RWPE2 (cell line): ENCODE data around the gene PRIM2.
"Not testable (repeated sequence)": the region's sequence is repeated elsewhere in the genome, so short reads cannot be mapped to it uniquely, and the experiment has no call there.

Source experiments
- ATAC-seq: fragments of 200-7000 bp; cut with Tn5 transposase; 3 replicates; pipeline ENCODE4 v1.9.1; 2021; ENCODE audit warnings: low read depth
- DNase-seq: peaks from one replicate; pipeline ENCODE4 v3.0.0-alpha.2; 2020; ENCODE audit warnings: low spot score
- H3K27ac ChIP-seq: fragments of 450-650 bp; 2 replicates; pipeline ENCODE4 v1.5.1; 2017; ENCODE audit warnings: mild to moderate bottlenecking; ENCODE audit not compliant: poor library complexity, severe bottlenecking
- H3K27me3 ChIP-seq: fragments of 250-450 bp; sonication (Bioruptor Pico); 2 replicates; pipeline ENCODE4 v1.5.1; 2021; ENCODE audit warnings: mild to moderate bottlenecking, moderate library complexity; ENCODE audit not compliant: insufficient read depth, poor library complexity, severe bottlenecking
- H3K36me3 ChIP-seq: fragments of 250-450 bp; sonication (Bioruptor Pico); 2 replicates; pipeline ENCODE4 v1.5.1; 2020; ENCODE audit warnings: low read depth, mild to moderate bottlenecking, moderate library complexity
- H3K4me1 ChIP-seq: fragments of 250-450 bp; sonication (Bioruptor Pico); 2 replicates; pipeline ENCODE4 v1.5.1; 2021; ENCODE audit warnings: mild to moderate bottlenecking, moderate library complexity; ENCODE audit not compliant: insufficient read depth, poor library complexity, severe bottlenecking
- H3K4me3 ChIP-seq: fragments of 250-450 bp; sonication (Bioruptor Pico); 2 replicates; pipeline ENCODE4 v1.5.1; 2021; ENCODE audit warnings: mild to moderate bottlenecking, moderate library complexity; ENCODE audit not compliant: severe bottlenecking
- H3K9me3 ChIP-seq: fragments of 250-450 bp; sonication (Bioruptor Pico); 2 replicates; pipeline ENCODE4 v1.5.1; 2021; ENCODE audit warnings: mild to moderate bottlenecking, moderate library complexity; ENCODE audit not compliant: severe bottlenecking
- CTCF ChIP-seq: fragments of 450-650 bp; IDR thresholded peaks from one replicate; pipeline ENCODE4 v1.5.1; 2017; ENCODE audit warnings: mild to moderate bottlenecking, moderate library complexity; ENCODE audit not compliant: poor library complexity, severe bottlenecking

Gene PRIM2

DNA sequence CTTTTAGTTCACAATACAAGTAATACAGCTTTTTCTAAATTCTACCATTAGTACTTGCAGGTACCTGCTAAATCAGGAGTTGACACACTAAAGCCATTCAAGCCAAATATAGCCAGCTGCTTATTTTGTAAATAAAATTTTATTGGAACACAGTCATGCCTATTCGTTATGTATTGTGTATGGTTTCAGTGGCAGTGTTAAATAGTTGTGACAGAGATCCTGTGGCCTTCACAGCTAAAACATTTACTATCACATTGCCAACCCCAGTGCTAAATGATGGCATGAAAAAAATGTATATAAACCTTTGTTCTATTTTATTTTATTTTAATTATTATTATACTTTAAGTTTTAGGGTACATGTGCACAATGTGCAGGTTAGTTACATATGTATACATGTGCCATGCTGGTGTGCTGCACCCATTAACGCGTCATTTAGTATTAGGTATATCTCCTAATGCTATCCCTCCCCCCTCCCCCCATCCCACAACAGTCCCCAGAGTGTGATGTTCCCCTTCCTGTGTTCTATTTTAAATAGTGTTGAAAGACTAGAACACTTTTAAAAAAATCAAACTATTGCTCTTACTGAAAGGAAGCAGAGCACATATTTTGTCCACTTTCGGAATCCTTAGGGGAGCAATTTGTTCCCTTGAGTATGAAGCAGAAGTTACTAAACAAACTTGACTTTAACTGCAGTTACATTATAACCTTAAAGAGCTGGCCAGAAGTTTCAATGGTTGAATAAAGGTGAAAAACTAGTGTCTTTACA is 115.7 kb downstream of the PRIM2 start:
- no peaks in the 10 kb centered on the region for H3K27me3 ChIP-seq
- no peaks in the 10 kb centered on the region for H3K9me3 ChIP-seq
- TF ChIP-seq CTCF = no peak
- no peak overlapping the region for H3K4me3 ChIP-seq
- no peaks in the 10 kb centered on the region for H3K36me3 ChIP-seq
- ATAC-seq (no peak), DNase-seq (no peak)
- peak overlapping the region; percentile 79 for H3K27ac ChIP-seq
- peaks cover 38% of the 10 kb centered on the region for H3K4me1 ChIP-seq

GRCh38 chr6:57433790-57434189 is 116.4 kb downstream of the PRIM2 start:
- not testable (repeated sequence) for H3K9me3 ChIP-seq, H3K27me3 ChIP-seq, DNase-seq, H3K36me3 ChIP-seq, ATAC-seq, H3K4me3 ChIP-seq
- peak overlapping the region; percentile 79 for H3K27ac ChIP-seq
- peaks cover 38% of the 10 kb centered on the region for H3K4me1 ChIP-seq

GRCh38 chr6:57434944-57435343 is 117.5 kb downstream of the PRIM2 start:
- peak; percentile 55 for ATAC-seq
- H3K27me3 ChIP-seq = no peaks in the 10 kb centered on the region
- TF ChIP-seq CTCF = no peak
- peak overlapping the region; percentile 79 for H3K27ac ChIP-seq
- H3K9me3 ChIP-seq = no peaks in the 10 kb centered on the region
- peaks cover 38% of the 10 kb centered on the region for H3K4me1 ChIP-seq
- no peaks in the 10 kb centered on the region for H3K36me3 ChIP-seq
- DNase-seq = no peak
- no peak overlapping the region for H3K4me3 ChIP-seq

DNA sequence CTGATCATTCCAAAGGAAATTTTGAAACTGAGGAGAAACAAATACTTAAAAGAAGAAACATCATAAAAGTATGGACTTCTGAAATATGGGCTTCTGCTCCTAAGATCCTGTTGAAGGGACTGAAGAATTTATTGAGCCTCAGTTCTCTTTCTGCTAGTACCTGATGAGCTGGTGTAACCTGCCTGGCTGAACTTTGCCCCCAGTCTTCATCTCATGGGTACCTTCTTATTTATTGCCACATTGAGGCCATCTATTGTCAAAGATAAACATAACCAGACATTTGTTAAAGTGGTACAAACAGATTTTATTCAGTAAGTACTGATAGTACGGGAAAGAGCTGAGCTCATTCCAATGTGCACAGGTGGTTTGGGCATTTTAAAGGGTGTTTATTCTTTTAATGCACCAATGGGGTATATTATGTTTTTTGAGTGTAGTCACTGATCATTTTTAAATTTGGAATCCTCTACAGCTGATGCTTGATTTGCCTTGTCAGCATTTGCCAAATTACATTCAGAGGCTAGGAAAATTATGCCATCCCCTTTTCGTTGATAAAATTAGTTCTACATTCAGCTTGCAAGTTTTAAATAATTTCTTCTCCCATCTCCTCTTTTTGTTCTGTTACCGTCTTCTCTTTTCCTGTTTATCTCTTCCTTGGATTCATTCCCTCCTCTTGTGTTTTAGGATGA is 118.2 kb downstream of the PRIM2 start:
- peaks cover 38% of the 10 kb centered on the region for H3K4me1 ChIP-seq
- no peaks in the 10 kb centered on the region for H3K9me3 ChIP-seq
- ATAC-seq = no peak
- TF ChIP-seq CTCF = no peak
- no peaks in the 10 kb centered on the region for H3K27me3 ChIP-seq
- no peak for DNase-seq
- no peaks in the 10 kb centered on the region for H3K36me3 ChIP-seq
- no peak overlapping the region for H3K4me3 ChIP-seq
- peak overlapping the region; percentile 79 for H3K27ac ChIP-seq

- H3K27me3 ChIP-seq, H3K4me3 ChIP-seq, H3K27ac ChIP-seq, H3K36me3 ChIP-seq, DNase-seq, H3K9me3 ChIP-seq, ATAC-seq, H3K4me1 ChIP-seq: not testable (repeated sequence)
Measured at GRCh38 chr6:57440735-57441134, 123.3 kb downstream of the PRIM2 start.

DNA sequence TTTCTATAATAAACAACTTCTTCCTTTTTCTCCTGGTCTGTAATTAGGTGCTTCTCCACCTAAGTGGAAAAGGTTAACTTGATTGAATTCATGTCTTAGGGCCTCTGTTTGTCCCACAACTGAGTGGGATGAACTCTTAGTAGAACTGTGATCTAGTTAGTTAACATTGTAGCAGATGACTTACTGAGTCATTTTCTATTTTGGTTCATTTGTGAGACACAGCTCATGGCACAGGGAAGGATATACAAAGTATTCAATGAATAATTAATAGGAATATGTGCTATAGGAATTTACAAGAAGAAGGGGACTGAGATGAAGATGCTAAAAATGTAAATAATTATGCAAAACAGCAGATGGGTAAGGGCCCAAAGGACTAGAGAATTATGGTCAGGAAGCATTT is 124.7 kb downstream of the PRIM2 start:
- DNase-seq = not testable (repeated sequence)

DNA sequence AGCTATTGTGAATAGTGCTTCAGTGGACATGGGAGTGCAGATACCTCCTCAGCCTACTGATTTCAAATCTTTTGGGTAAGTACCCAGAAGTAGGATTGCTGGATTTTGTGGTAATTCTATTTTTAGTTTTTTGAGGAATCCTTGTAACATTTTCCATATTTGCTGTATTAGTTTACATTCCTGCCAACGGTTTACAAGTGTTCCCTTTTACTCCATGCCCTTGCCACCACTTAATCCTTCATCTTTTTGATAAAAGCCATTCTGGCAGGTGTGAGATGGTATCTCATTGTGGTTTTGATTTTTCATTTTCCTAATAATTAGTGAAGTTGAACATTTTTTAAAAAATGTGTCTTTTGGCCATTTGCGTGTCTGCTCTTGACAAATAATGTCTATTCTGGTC is 125.8 kb downstream of the PRIM2 start:
- not testable (repeated sequence) for DNase-seq, H3K4me3 ChIP-seq, H3K27me3 ChIP-seq, H3K9me3 ChIP-seq, H3K36me3 ChIP-seq, ATAC-seq, H3K4me1 ChIP-seq, H3K27ac ChIP-seq

More for the DNA sequence above, 124.7 kb downstream of the PRIM2 start:
- H3K27ac ChIP-seq, ATAC-seq, H3K4me3 ChIP-seq, H3K9me3 ChIP-seq, H3K36me3 ChIP-seq, H3K4me1 ChIP-seq, H3K27me3 ChIP-seq: not testable (repeated sequence)

DNA sequence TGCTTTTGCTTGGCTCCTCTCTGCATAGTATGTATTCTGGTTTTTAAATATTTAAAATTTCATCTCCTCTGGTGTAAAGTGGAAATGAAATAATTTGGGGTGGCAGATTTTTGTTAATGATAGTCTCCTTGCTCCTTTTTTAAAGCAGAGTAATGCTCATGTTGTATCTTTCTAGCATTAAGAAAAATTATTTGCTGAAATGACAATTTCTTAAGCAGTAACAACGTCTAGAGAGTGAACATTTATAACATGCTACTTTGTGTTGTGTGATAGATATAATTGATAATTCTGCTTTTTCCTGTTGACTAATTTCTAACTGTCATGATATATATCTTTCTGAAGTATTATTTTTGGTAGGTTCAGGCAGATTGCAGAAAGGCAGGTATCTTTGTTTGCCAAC is 127.4 kb downstream of the PRIM2 start:
- ATAC-seq, H3K27me3 ChIP-seq, H3K4me3 ChIP-seq, H3K27ac ChIP-seq, H3K9me3 ChIP-seq, DNase-seq, H3K4me1 ChIP-seq, H3K36me3 ChIP-seq: not testable (repeated sequence)

DNA sequence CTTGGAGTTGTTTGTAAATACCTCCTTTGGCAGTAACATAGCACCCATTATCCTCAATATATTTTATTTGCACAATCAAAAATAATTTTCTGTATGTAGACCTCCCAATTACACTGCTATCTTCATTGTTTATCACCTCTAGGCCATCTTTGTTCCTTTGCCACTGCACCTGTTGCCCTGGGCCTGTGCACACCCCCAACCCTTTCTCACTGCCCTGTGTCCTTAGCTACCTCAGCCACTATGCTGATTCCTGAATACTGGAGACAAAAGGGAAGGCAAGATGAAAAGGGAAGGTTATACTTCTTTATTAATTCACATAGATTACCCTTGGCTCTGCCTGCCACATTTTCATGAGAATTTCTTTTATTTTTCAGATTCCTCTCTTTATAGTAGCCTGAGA is 127.9 kb downstream of the PRIM2 start:
- not testable (repeated sequence) for H3K4me3 ChIP-seq, ATAC-seq, DNase-seq, H3K27ac ChIP-seq, H3K4me1 ChIP-seq, H3K9me3 ChIP-seq, H3K27me3 ChIP-seq, H3K36me3 ChIP-seq
